Measurements from ENCODE around the gene EDDM13. TPM values are rescaled to one million over a fixed set of nuclear protein-coding genes. Genes with fewer than 3 reads are reported as not detected.

Gene EDDM13
- total RNA-seq, 4 donors from 2014 or later = not detected

DNA sequence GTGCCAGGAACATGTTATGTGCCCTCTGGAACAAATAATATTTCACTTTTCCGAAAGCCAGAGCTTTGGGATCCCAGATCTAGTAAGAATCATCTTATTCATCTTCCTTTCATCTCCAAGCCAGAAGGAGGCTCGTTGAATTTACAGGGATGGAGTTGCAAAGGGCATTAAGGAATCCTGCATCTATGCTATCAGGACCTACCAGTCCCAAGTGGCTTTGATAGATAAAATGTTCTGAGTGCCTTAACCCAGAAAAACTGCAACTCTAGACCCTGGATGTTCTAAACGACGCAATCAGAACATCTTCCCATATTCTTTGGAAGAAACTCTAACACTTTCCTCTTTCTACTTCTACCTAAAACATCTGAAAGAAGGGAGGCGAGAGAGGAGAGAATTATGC is 9.2 kb upstream of the EDDM13 start:
- in situ Hi-C loops (cut with MboI; ENCODE audit: low sequenced_read_pairs in 4 of 4) (no loop called here), intact Hi-C loops (cut with DNase I; ENCODE audit: low total_unique reads) (no loop called here)
- Histone ChIP-seq H3K9me3 (no peaks in the 10 kb centered on the region), H3K27me3 (no peaks in the 10 kb centered on the region), H3K27ac (no peak overlapping the region), H3K4me1 (no peaks in the 10 kb centered on the region), H3K36me3 (no peaks in the 10 kb centered on the region), H3K4me3 (no peak overlapping the region)
- no peak for ATAC-seq
- TF ChIP-seq POLR2A (IDR thresholded peaks at IDR 0.05) = no peak
- no peak for TF ChIP-seq CTCF (IDR thresholded peaks at IDR 0.05 in 4 of 5, conservative IDR thresholded peaks at IDR 0.05 in 1 of 5)
- no peak for DNase-seq

GRCh38 chr19:56266051-56266450 is 6.5 kb upstream of the EDDM13 start:
- TF ChIP-seq CTCF (IDR thresholded peaks at IDR 0.05 in 4 of 5, conservative IDR thresholded peaks at IDR 0.05 in 1 of 5) (no peak), POLR2A (IDR thresholded peaks at IDR 0.05) (no peak)
- in situ Hi-C loops (cut with MboI; ENCODE audit: low sequenced_read_pairs in 4 of 4) (no loop called here), intact Hi-C loops (cut with DNase I; ENCODE audit: low total_unique reads) (no loop called here)
- H3K4me3 ChIP-seq = no peak overlapping the region
- ATAC-seq = no peak
- H3K4me1 ChIP-seq = no peaks in the 10 kb centered on the region
- no peak overlapping the region for H3K27ac ChIP-seq
- DNase-seq = no peak
- no peaks in the 10 kb centered on the region for H3K36me3 ChIP-seq
- H3K27me3 ChIP-seq = no peaks in the 10 kb centered on the region
- no peaks in the 10 kb centered on the region for H3K9me3 ChIP-seq

DNA sequence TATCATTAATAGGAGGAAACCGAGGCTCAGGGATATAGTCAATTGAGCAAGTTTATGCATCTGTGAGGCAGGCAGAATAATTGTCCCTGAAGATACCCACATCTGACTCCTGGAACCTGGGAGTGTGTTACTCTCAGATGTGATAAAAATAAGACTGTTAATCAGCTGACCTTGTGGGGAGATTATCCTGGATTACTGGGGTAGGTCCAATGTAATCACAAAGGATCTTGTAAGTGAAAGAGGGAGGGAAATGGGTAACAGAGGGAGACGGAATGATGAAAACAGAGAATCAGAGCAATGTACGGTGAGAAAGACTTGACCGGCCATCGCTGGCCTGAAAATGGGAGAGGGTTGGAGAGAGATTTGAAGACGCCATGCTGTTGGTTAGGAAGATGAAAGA is 3.2 kb upstream of the EDDM13 start:
- no peaks in the 10 kb centered on the region for H3K36me3 ChIP-seq
- TF ChIP-seq POLR2A (IDR thresholded peaks at IDR 0.05) = no peak
- TF ChIP-seq CTCF (IDR thresholded peaks at IDR 0.05 in 4 of 5, conservative IDR thresholded peaks at IDR 0.05 in 1 of 5) = no peak
- DNase-seq = no peak
- no peaks in the 10 kb centered on the region for H3K27me3 ChIP-seq
- H3K9me3 ChIP-seq = no peaks in the 10 kb centered on the region
- no peak for ATAC-seq
- intact Hi-C loops (cut with DNase I; ENCODE audit: low total_unique reads) (no loop called here), in situ Hi-C loops (cut with MboI; ENCODE audit: low sequenced_read_pairs in 4 of 4) (no loop called here)
- no peaks in the 10 kb centered on the region for H3K4me1 ChIP-seq
- H3K27ac ChIP-seq = no peak overlapping the region
- no peak overlapping the region for H3K4me3 ChIP-seq

DNA sequence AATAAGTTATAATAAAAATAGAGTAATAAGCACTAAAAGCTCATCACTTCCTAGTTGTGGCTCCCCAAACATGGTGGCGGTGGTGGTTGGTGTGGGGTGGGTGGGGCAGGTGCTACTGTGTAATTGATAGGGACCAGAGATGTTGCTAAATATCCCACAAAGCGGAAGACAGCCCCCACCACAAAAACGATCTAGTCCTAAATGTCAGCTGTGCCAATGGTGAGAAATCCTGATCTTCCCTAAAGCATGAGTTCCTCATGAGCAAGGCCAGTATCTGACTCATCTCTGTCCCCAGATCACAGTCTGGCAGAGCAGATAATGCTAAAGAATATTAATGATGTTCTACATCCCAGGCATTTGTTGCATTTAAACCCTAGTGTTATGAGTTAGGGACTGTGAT is 1.9 kb upstream of the EDDM13 start:
- H3K27me3 ChIP-seq = no peaks in the 10 kb centered on the region
- no peak for ATAC-seq
- no peaks in the 10 kb centered on the region for H3K36me3 ChIP-seq

More for the DNA sequence above, 1.9 kb upstream of the EDDM13 start:
- Histone ChIP-seq H3K27ac (no peak overlapping the region), H3K9me3 (no peaks in the 10 kb centered on the region), H3K4me1 (no peaks in the 10 kb centered on the region), H3K4me3 (no peak overlapping the region)
- DNase-seq = no peak
- in situ Hi-C loops (cut with MboI; ENCODE audit: low sequenced_read_pairs in 4 of 4) (no loop called here), intact Hi-C loops (cut with DNase I; ENCODE audit: low total_unique reads) (no loop called here)
- TF ChIP-seq CTCF (IDR thresholded peaks at IDR 0.05 in 4 of 5, conservative IDR thresholded peaks at IDR 0.05 in 1 of 5) (no peak), POLR2A (IDR thresholded peaks at IDR 0.05) (no peak)
